Astrocyte (in vitro differentiated cells and primary cell): Measurements from ENCODE around the gene MYO3B. TPM values are rescaled to one million over a fixed set of nuclear protein-coding genes. Genes with fewer than 3 reads are reported as not detected.

Source experiments
- DNase-seq: peaks from one replicate; pipeline ENCODE4 v3.0.0-alpha.2; 2010; ENCODE audit warnings: low read depth
- FAIRE-seq: peaks from 2 replicates; lab custom pipeline; 2011; peaks lifted over from hg19 to GRCh38; lab: Jason Lieb, UNC
- H2AFZ ChIP-seq: 2 replicates; pipeline ENCODE4 v1.6.0; 2012; ENCODE audit warnings: low read depth, low read length, inconsistent platforms
- H3K27ac ChIP-seq: 2 replicates; pipeline ENCODE4 v1.5.1; 2011; ENCODE audit warnings: low read depth, low read length, inconsistent platforms
- H3K27me3 ChIP-seq: 2 replicates; pipeline ENCODE4 v1.6.0; 2011; ENCODE audit warnings: low read length, inconsistent platforms; ENCODE audit not compliant: insufficient read depth
- H3K36me3 ChIP-seq: 2 replicates; pipeline ENCODE4 v1.5.1; 2011; ENCODE audit warnings: low read length, inconsistent platforms; ENCODE audit not compliant: insufficient read depth
- H3K4me1 ChIP-seq: 2 replicates; pipeline ENCODE4 v1.5.1; 2011; ENCODE audit warnings: low read length, inconsistent platforms; ENCODE audit not compliant: insufficient read depth
- H3K4me2 ChIP-seq: 2 replicates; pipeline ENCODE4 v1.6.0; 2012; ENCODE audit warnings: low read length, inconsistent platforms
- H3K4me3 ChIP-seq: 2 replicates; pipeline ENCODE4 v1.5.1; 2011; ENCODE audit warnings: low read depth, mild to moderate bottlenecking, low read length, inconsistent platforms; ENCODE audit not compliant: insufficient read depth
- H3K79me2 ChIP-seq: 2 replicates; pipeline ENCODE4 v1.6.0; 2012; ENCODE audit warnings: mild to moderate bottlenecking, low read length, inconsistent platforms; ENCODE audit not compliant: insufficient read depth
- H3K9ac ChIP-seq: 2 replicates; pipeline ENCODE4 v1.6.0; 2012; ENCODE audit warnings: mild to moderate bottlenecking, low read length, inconsistent platforms
- H3K9me3 ChIP-seq: 2 replicates; pipeline ENCODE4 v1.5.1; 2012; ENCODE audit warnings: low read depth, mild to moderate bottlenecking, low read length, inconsistent platforms; ENCODE audit not compliant: insufficient read depth
- H4K20me1 ChIP-seq: 2 replicates; pipeline ENCODE4 v1.6.0; 2012; ENCODE audit warnings: low read length, inconsistent platforms; ENCODE audit not compliant: insufficient read depth
- H3K27ac Mint-ChIP-seq: one replicate; pipeline ENCODE4 v1.8.0; 2021; ENCODE audit warnings: mild to moderate bottlenecking, mixed read lengths; ENCODE audit not compliant: unreplicated experiment
- H3K27me3 Mint-ChIP-seq: one replicate; pipeline ENCODE4 v1.8.0; 2021; ENCODE audit warnings: low read depth, mixed read lengths; ENCODE audit not compliant: unreplicated experiment
- H3K36me3 Mint-ChIP-seq: one replicate; pipeline ENCODE4 v1.8.0; 2021; ENCODE audit warnings: low read depth, mixed read lengths; ENCODE audit not compliant: unreplicated experiment
- H3K4me1 Mint-ChIP-seq: one replicate; pipeline ENCODE4 v1.8.0; 2021; ENCODE audit warnings: low read depth, mixed read lengths; ENCODE audit not compliant: unreplicated experiment
- H3K4me3 Mint-ChIP-seq: one replicate; pipeline ENCODE4 v1.8.0; 2021; ENCODE audit warnings: mild to moderate bottlenecking, moderate library complexity, mixed read lengths; ENCODE audit not compliant: unreplicated experiment
- H3K9me3 Mint-ChIP-seq: one replicate; pipeline ENCODE4 v1.8.0; 2021; ENCODE audit warnings: mild to moderate bottlenecking, mixed read lengths; ENCODE audit not compliant: unreplicated experiment
- CTCF ChIP-seq: IDR thresholded peaks from 2 replicates; pipeline ENCODE4 v1.5.1; 2011; ENCODE audit warnings: low read depth, mild to moderate bottlenecking, inconsistent platforms, low read length, moderate library complexity; ENCODE audit not compliant: insufficient read depth
- EZH2 ChIP-seq: IDR thresholded peaks from 2 replicates; pipeline ENCODE4 v1.6.1; 2012; ENCODE audit warnings: mild to moderate bottlenecking, low read length, inconsistent platforms; ENCODE audit not compliant: insufficient read depth
- total RNA-seq: library from RNA; stranded (reverse); gene quantifications from 2 replicates; pipeline ENCODE4 v1.2.1, GENCODE V29; 2021

MYO3B gene
- total RNA-seq, 1 donor from 2014 or later: not detected

DNA sequence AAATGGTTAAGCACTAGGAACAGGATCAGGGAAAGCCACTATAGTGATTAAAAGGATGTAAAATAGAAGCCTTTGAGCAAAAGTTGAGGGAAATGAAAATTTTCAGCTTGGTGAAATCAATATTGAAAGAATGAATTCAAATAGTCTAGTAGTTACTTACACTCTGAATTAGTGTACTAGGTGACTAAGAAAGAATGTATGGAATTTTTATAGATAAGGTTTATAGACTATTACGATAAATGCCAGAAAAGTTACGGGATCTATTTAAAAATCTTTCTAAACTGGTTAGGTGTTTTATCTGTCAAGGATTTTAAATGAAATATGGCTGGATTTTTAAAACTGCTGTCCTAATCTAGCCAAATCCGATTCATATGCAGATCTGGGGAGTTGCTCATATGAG, 208.6 kb downstream of the MYO3B start:
- Histone ChIP-seq H2AFZ (no peak overlapping the region), H3K27me3 (no peaks in the 10 kb centered on the region), H3K4me2 (no peak overlapping the region), H3K9me3 (no peaks in the 10 kb centered on the region), H3K9ac (no peak overlapping the region), H4K20me1 (no peaks in the 10 kb centered on the region), H3K36me3 (no peaks in the 10 kb centered on the region), H3K4me3 (no peak overlapping the region), H3K27ac (no peak overlapping the region), H3K79me2 (no peaks in the 10 kb centered on the region), H3K4me1 (no peaks in the 10 kb centered on the region)
- H3K4me3 Mint-ChIP-seq: no peak overlapping the region
- no peak for DNase-seq
- no peak for FAIRE-seq
- H3K36me3 Mint-ChIP-seq: no peaks in the 10 kb centered on the region
- no peaks in the 10 kb centered on the region for H3K4me1 Mint-ChIP-seq
- H3K27ac Mint-ChIP-seq: no peak overlapping the region
- H3K27me3 Mint-ChIP-seq: peaks cover 17% of the 10 kb centered on the region
- TF ChIP-seq CTCF: no peak
- no peaks in the 10 kb centered on the region for H3K9me3 Mint-ChIP-seq

DNA sequence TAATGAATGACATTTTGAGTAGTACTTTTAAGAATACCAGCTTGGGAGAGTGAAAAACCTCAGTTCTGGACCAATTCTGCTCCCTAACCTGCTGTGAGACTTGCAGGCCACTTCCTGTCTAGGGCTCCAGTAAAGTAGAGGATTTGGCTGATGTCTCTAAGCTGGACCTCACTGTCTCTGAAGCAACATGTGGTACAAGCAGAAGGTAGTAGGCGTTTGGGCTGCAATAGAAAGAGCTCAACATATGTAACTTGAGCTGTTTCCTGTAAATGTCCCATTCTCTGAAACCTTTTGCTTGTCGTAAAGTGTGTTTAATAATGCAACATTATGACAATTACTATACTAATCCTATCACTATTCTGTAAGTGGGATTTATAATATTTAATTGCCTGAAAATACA, 213.1 kb downstream of the MYO3B start:
- Histone ChIP-seq H3K79me2 (no peaks in the 10 kb centered on the region), H4K20me1 (no peaks in the 10 kb centered on the region), H2AFZ (no peak overlapping the region), H3K4me3 (no peak overlapping the region), H3K4me2 (no peak overlapping the region), H3K27ac (no peak overlapping the region), H3K9ac (no peak overlapping the region), H3K4me1 (no peaks in the 10 kb centered on the region), H3K36me3 (no peaks in the 10 kb centered on the region), H3K9me3 (no peaks in the 10 kb centered on the region), H3K27me3 (peaks cover 9% of the 10 kb centered on the region)
- TF ChIP-seq CTCF: no peak
- TF ChIP-seq EZH2: no peak
- Mint-ChIP-seq H3K4me3 (no peak overlapping the region), H3K9me3 (no peaks in the 10 kb centered on the region), H3K27ac (no peak overlapping the region), H3K36me3 (no peaks in the 10 kb centered on the region), H3K27me3 (peaks cover 20% of the 10 kb centered on the region), H3K4me1 (no peaks in the 10 kb centered on the region)
- no peak for DNase-seq
- no peak for FAIRE-seq

DNA sequence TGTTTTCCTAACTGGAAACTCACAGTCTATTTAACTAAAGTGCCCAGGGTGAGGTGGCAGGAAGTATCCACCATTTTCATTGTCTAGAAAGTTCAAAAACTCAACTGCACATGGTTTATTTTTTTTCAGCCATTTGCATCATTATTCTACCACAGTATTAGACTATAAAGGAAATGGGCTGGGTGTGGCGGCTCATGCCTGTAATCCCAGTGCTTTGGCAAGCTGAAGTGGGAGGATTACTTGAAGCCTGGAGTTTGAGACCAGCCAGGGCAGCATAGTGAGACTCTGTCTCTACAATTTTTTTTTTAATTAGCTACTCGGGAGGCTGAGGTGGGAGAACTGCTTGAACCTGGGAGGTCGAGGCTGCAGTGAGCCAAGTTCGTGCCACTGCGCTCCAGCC, 213.8 kb downstream of the MYO3B start:
- H3K27me3 Mint-ChIP-seq: peaks cover 23% of the 10 kb centered on the region

More for the DNA sequence above, 213.8 kb downstream of the MYO3B start:
- Histone ChIP-seq H3K36me3 (no peaks in the 10 kb centered on the region), H3K4me1 (no peaks in the 10 kb centered on the region), H3K27me3 (peaks cover 15% of the 10 kb centered on the region), H2AFZ (no peak overlapping the region), H3K79me2 (no peaks in the 10 kb centered on the region), H3K9me3 (no peaks in the 10 kb centered on the region), H3K4me3 (no peak overlapping the region), H4K20me1 (no peaks in the 10 kb centered on the region), H3K4me2 (no peak overlapping the region), H3K9ac (no peak overlapping the region), H3K27ac (no peak overlapping the region)
- Mint-ChIP-seq H3K27ac (no peak overlapping the region), H3K4me1 (no peaks in the 10 kb centered on the region), H3K9me3 (no peaks in the 10 kb centered on the region), H3K36me3 (no peaks in the 10 kb centered on the region), H3K4me3 (no peak overlapping the region)
- FAIRE-seq (no peak), DNase-seq (no peak)
- TF ChIP-seq EZH2: no peak
- no peak for TF ChIP-seq CTCF
